Spleen (tissue), 7 donors: ENCODE data around the gene ACOX3.

ENCODE experiments used
- POLR2AphosphoS5 ChIP-seq, 3 donors: sonication (generic); formaldehyde crosslinking; IDR thresholded peaks; one replicate each; pipeline ENCODE4 v1.5.1; 2017; ENCODE audit warnings: antibody characterized with exemption in 3 of 3
- TF ChIP-seq, protein P1 (sequence below), 11 experiments: fragments of 200-600 bp in 7 of 11; fragments of 450-650 bp in 4 of 11; sonication (generic) in 4 of 11; IDR thresholded peaks in 8 of 11; conservative IDR thresholded peaks in 3 of 11; 1 replicate in 7 of 11; 2 replicates in 4 of 11; pipeline versions ENCODE4 v1.4.0 to v1.8.0; 2016 to 2021; ENCODE audit warnings: antibody characterized with exemption in 11 of 11, inconsistent platforms in 4 of 11, mild to moderate bottlenecking in 1 of 11
- donor health status: DM: no; HTN: no; CAD: no; lungs with moderate emphysema.
- donor health status: DM: no; HTN: no; CAD: no.
- donor health status: DM: no; HTN: no; CAD: no.

DNA sequence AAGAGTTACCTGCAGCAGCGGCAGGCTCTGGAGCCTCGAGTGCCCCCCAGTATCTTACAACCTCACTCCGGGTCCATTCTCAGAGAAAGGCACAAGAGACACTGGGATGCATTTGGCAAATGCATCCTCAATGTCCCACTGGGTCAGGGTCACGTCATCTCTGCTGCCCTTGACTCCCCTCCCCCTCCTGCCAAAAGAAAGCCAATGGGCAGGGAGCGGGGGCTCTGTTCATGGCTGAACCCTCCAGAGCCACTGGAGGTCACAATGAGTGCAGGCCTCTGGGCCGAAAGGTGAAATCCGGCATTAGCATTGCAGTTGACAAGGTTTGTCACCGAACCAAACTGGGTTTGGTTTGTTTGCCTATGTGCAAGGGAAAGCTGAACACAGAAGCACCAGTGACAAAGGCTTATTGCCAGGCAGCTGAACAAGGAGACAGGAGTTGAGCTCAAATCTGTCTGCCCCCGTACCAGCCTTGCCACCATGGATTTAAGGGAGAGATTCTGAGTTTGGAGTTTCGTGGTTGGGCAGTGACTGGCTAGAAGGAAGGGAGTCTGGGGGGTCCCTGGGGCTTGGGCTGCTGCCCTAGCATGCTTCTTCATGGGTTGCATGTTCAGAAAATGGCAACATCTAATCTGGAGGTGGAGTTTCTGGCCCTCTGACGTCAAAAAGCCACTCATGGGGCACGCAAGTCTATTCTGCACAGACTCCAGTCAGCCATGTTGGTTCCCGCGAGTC, 106.6 kb downstream of the ACOX3 start:
- no peak for TF ChIP-seq POLR2AphosphoS5 (IDR thresholded peaks at IDR 0.05)
- TF ChIP-seq, protein P1, sequence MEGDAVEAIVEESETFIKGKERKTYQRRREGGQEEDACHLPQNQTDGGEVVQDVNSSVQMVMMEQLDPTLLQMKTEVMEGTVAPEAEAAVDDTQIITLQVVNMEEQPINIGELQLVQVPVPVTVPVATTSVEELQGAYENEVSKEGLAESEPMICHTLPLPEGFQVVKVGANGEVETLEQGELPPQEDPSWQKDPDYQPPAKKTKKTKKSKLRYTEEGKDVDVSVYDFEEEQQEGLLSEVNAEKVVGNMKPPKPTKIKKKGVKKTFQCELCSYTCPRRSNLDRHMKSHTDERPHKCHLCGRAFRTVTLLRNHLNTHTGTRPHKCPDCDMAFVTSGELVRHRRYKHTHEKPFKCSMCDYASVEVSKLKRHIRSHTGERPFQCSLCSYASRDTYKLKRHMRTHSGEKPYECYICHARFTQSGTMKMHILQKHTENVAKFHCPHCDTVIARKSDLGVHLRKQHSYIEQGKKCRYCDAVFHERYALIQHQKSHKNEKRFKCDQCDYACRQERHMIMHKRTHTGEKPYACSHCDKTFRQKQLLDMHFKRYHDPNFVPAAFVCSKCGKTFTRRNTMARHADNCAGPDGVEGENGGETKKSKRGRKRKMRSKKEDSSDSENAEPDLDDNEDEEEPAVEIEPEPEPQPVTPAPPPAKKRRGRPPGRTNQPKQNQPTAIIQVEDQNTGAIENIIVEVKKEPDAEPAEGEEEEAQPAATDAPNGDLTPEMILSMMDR (IDR thresholded peaks at IDR 0.05 in 8 of 11, conservative IDR thresholded peaks at IDR 0.05 in 3 of 11) = no peak
